Gastrocnemius medialis (tissue), 4 donors: ENCODE measurements around the gene CEBPG. TPM values are rescaled to one million over a fixed set of nuclear protein-coding genes. Genes with fewer than 3 reads are reported as not detected.

Source experiments
- ATAC-seq, 2 donors: fragments of 150-250 bp; one replicate each; pipeline ENCODE4 v1.9.1; 2016
- DNase-seq, 2 donors: peaks; one replicate each; pipeline ENCODE4 v3.0.0-alpha.2; 2019
- H3K27ac ChIP-seq, 4 donors: fragments of 200-600 bp; sonication (generic); 1 replicate in 1 of 4; 2 replicates in 3 of 4; pipeline ENCODE4 v1.5.1; 2016 to 2018; ENCODE audit warnings: mild to moderate bottlenecking in 2 of 4, moderate library complexity in 1 of 4
- H3K27me3 ChIP-seq, 3 donors: fragments of 200-600 bp; sonication (generic) in 2 of 3; 1 replicate in 1 of 3; 2 replicates in 2 of 3; pipeline versions ENCODE4 v1.5.1 to v1.6.0; 2016 to 2019; ENCODE audit warnings: mild to moderate bottlenecking in 1 of 3, moderate library complexity in 1 of 3
- H3K36me3 ChIP-seq, 2 donors: fragments of 200-600 bp; sonication (generic) in 1 of 2; one replicate each; pipeline ENCODE4 v1.5.1; 2017 to 2018
- H3K4me1 ChIP-seq, 2 donors: fragments of 200-600 bp; sonication (generic) in 1 of 2; one replicate each; pipeline ENCODE4 v1.5.1; 2016 to 2017; ENCODE audit warnings: mild to moderate bottlenecking in 2 of 2
- H3K4me3 ChIP-seq, 4 donors: fragments of 200-600 bp; sonication (generic) in 3 of 4; 1 replicate in 1 of 4; 2 replicates in 3 of 4; pipeline ENCODE4 v1.5.1; 2016 to 2019; ENCODE audit warnings: mild to moderate bottlenecking in 2 of 4
- H3K9me3 ChIP-seq, 3 donors: fragments of 200-600 bp; sonication (generic) in 2 of 3; 1 replicate in 1 of 3; 2 replicates in 2 of 3; pipeline ENCODE4 v1.5.1; 2016 to 2019
- CTCF ChIP-seq, 5 experiments: fragments of 450-650 bp in 3 of 5; fragments of 200-600 bp in 2 of 5; sonication (generic) in 2 of 5; IDR thresholded peaks in 4 of 5; conservative IDR thresholded peaks in 1 of 5; 1 replicate in 4 of 5; 2 replicates in 1 of 5; pipeline ENCODE4 v1.5.1; 2016 to 2019; ENCODE audit warnings: antibody characterized with exemption in 5 of 5, mild to moderate bottlenecking in 3 of 5, moderate library complexity in 3 of 5
- POLR2A ChIP-seq, 2 donors: fragments of 450-650 bp; IDR thresholded peaks; one replicate each; pipeline ENCODE4 v1.6.1; 2017; ENCODE audit warnings: antibody characterized with exemption in 2 of 2, mild to moderate bottlenecking in 2 of 2, moderate library complexity in 2 of 2
- in situ Hi-C, 4 donors: fragments of 200-750 bp; cut with MboI; loops; one replicate each; pipeline versions ENCODE4 v1.15.0 to v1.8.0; 2017; ENCODE audit warnings: low sequenced_read_pairs in 4 of 4
- intact Hi-C: fragments of 100-400 bp; cut with DNase I; formaldehyde crosslinking; loops from one replicate; pipeline ENCODE4 v1.15.1; 2023; ENCODE audit warnings: low total_unique reads
- total RNA-seq, 4 donors: library from RNA; depleted of rRNA; stranded (reverse); fragments of >200 nt; gene quantifications; one replicate each; pipeline versions ENCODE4 v1.1.0 to v1.2.3, GENCODE V29; 2016

The CEBPG gene
- total RNA-seq, 4 donors from 2014 or later: 44.2 to 50.1 (median 46.1) TPM

DNA sequence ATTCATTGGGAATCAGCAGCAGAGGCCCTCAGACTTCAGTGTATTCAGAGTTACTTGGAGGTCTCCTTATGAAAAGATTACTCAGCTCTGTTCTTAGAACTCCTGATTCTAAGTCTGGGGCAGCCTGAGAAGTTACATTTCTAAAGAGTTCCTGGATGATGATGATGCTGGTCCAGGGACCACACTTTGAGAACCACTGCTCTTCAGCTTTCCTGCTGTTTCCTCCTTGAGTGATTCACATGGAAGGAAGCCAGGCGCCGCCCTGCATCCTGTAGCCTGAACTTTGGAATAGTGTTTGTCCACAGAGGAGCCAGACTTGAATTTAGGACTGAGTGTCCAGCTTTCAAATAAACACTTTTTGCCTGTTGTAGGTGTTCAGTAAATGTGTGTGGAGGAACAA lies 2.9 kb downstream of the CEBPG start:
- Histone ChIP-seq H3K4me3 (no peak overlapping the region), H3K27me3 (no peaks in the 10 kb centered on the region), H3K36me3 (peaks cover 0 to 9% of the 10 kb centered on the region in 2 donors), H3K27ac (peak overlapping the region; percentile 89 to 99 (median 94)), H3K4me1 (peaks cover 40 to 41% of the 10 kb centered on the region in 2 donors), H3K9me3 (no peaks in the 10 kb centered on the region)
- in situ Hi-C loops: no loop called here
- ATAC-seq: no peak
- TF ChIP-seq POLR2A (IDR thresholded peaks at IDR 0.05) (no peak), CTCF (IDR thresholded peaks at IDR 0.05 in 4 of 5, conservative IDR thresholded peaks at IDR 0.05 in 1 of 5) (no peak)
- intact Hi-C loops: loop anchor here (10.0 kb wide), 1 partner anchor 792 kb away; the partner anchor contains the start of gene PDCD5
- DNase-seq: peak in 1 of 2 donors; percentile 63

- peaks cover 0 to 9% of the 10 kb centered on the region in 2 donors for H3K36me3 ChIP-seq
- no peak overlapping the region for H3K4me3 ChIP-seq
- intact Hi-C loops (loop anchor here (10.0 kb wide), 1 partner anchor 792 kb away; the partner anchor contains the start of gene PDCD5), in situ Hi-C loops (no loop called here)
- no peaks in the 10 kb centered on the region for H3K9me3 ChIP-seq
- peak overlapping the region; percentile 38 to 99 (median 94) for H3K27ac ChIP-seq
- peaks cover 40 to 41% of the 10 kb centered on the region in 2 donors for H3K4me1 ChIP-seq
- ATAC-seq: no peak
- no peaks in the 10 kb centered on the region for H3K27me3 ChIP-seq
- no peak for TF ChIP-seq POLR2A (IDR thresholded peaks at IDR 0.05)
- TF ChIP-seq CTCF (IDR thresholded peaks at IDR 0.05 in 4 of 5, conservative IDR thresholded peaks at IDR 0.05 in 1 of 5): no peak
- DNase-seq: no peak
Measured at GRCh38 chr19:33376941-33377557, 3.5 kb downstream of the CEBPG start.

- H3K27ac ChIP-seq: peak overlapping the region; percentile 38 to 99 (median 94)
- H3K4me3 ChIP-seq: no peak overlapping the region
- no peak for ATAC-seq
- peaks cover 40 to 45% of the 10 kb centered on the region in 2 donors for H3K4me1 ChIP-seq
- DNase-seq: no peak
- intact Hi-C loops (loop anchor here (10.0 kb wide), 1 partner anchor 793 kb away; the partner anchor contains the start of gene PDCD5), in situ Hi-C loops (no loop called here)
- no peaks in the 10 kb centered on the region for H3K27me3 ChIP-seq
- peaks cover 0 to 9% of the 10 kb centered on the region in 2 donors for H3K36me3 ChIP-seq
- TF ChIP-seq CTCF (IDR thresholded peaks at IDR 0.05 in 4 of 5, conservative IDR thresholded peaks at IDR 0.05 in 1 of 5): no peak
- no peak for TF ChIP-seq POLR2A (IDR thresholded peaks at IDR 0.05)
- no peaks in the 10 kb centered on the region for H3K9me3 ChIP-seq
Measured at GRCh38 chr19:33377586-33378475, 4.3 kb downstream of the CEBPG start.

DNA sequence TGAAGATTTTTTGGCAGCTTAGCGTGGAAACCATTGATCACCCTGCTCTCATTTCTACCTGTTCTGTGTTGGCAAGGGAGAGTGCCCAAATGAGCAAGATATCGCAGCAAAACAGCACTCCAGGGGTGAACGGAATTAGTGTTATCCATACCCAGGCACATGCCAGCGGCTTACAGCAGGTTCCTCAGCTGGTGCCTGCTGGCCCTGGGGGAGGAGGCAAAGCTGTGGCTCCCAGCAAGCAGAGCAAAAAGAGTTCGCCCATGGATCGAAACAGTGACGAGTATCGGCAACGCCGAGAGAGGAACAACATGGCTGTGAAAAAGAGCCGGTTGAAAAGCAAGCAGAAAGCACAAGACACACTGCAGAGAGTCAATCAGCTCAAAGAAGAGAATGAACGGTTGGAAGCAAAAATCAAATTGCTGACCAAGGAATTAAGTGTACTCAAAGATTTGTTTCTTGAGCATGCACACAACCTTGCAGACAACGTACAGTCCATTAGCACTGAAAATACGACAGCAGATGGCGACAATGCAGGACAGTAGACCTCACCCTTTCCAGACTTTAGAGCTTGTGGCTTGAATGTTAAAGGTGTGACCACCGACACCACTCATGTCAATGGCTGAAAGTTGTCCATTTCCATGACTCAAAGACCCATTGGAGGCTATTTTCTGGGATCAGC lies 5.8 kb downstream of the CEBPG start:
- TF ChIP-seq CTCF (IDR thresholded peaks at IDR 0.05 in 4 of 5, conservative IDR thresholded peaks at IDR 0.05 in 1 of 5) (no peak), POLR2A (IDR thresholded peaks at IDR 0.05) (no peak)
- intact Hi-C loops: loop anchor here (10.0 kb wide), 1 partner anchor 794 kb away; the partner anchor contains the start of gene PDCD5

More for the DNA sequence above, 5.8 kb downstream of the CEBPG start:
- in situ Hi-C loops: no loop called here
- DNase-seq (no peak), ATAC-seq (no peak)
- Histone ChIP-seq H3K36me3 (peaks cover 0 to 9% of the 10 kb centered on the region in 2 donors), H3K9me3 (no peaks in the 10 kb centered on the region), H3K27me3 (no peaks in the 10 kb centered on the region), H3K4me1 (peaks cover 40 to 47% of the 10 kb centered on the region in 2 donors), H3K4me3 (no peak overlapping the region), H3K27ac (no peak overlapping the region)
